Naive thymus-derived CD4-positive, alpha-beta T cell (primary cell): ENCODE data around the gene HABP4. TPM values are rescaled to one million over a fixed set of nuclear protein-coding genes. Genes with fewer than 3 reads are reported as not detected.

Experiments used
- polyA plus RNA-seq, 2 donors: library from polyadenylated mRNA; unstranded; fragments of 300-500 nt; fragmentation: Illumina TruSeq; gene quantifications; one replicate each; pipeline ENCODE4 v1.2.3, GENCODE V29; 2021
- total RNA-seq, 6 experiments: library from RNA in 5 of 6; stranded (reverse) in 5 of 6; gene quantifications; 1 replicate in 5 of 6; 2 replicates in 1 of 6; pipeline ENCODE4 v1.2.3 and lab custom pipeline; 2021 to 2026

Gene HABP4
- total and polyA plus RNA-seq, 7 experiments from 2014 or later, result 6.6 to 40.3 (median 23.9) TPM

Other genes with a start within 250 kb of the HABP4 start
- 1 to 10 TPM in 2 of 5 experiments, under 1 TPM in 1, not detected in 2; 0.34 to 2.6 (median 1.8) TPM for gene HSD17B3, start 148.0 kb upstream of the HABP4 start, total RNA-seq
- gene HSD17B3, start 148.0 kb upstream of the HABP4 start, polyA plus RNA-seq, result not detected
- 10 to 100 TPM in 4 of 5 experiments, 1 to 10 TPM in 1; 9.7 to 20.2 (median 19.1) TPM for gene SLC35D2, start 66.5 kb upstream of the HABP4 start, total RNA-seq
- gene SLC35D2, start 66.5 kb upstream of the HABP4 start, polyA plus RNA-seq, result 1 to 10 TPM; 6.1 to 7.0 TPM
- 10 to 100 TPM in 1 of 5 experiments, 1 to 10 TPM in 4; 3.8 to 22.9 (median 5.5) TPM for gene ZNF367, start 31.8 kb upstream of the HABP4 start, total RNA-seq
- 1 to 10 TPM in 1 of 2 donors, under 1 TPM in 1; 0.71 to 1.7 TPM for gene ZNF367, start 31.8 kb upstream of the HABP4 start, polyA plus RNA-seq
- gene CDC14B, start 169.7 kb downstream of the HABP4 start, total RNA-seq, result 10 to 100 TPM in 2 of 5 experiments, 1 to 10 TPM in 2, under 1 TPM in 1; 0.41 to 16.5 (median 9.4) TPM
- 10 to 100 TPM in 1 of 2 donors, 1 to 10 TPM in 1; 9.3 to 11.0 TPM for gene CDC14B, start 169.7 kb downstream of the HABP4 start, polyA plus RNA-seq
- 10 to 100 TPM in 2 of 5 experiments, 1 to 10 TPM in 3; 4.8 to 20.9 (median 7.3) TPM for gene PRXL2C, start 205.1 kb downstream of the HABP4 start, total RNA-seq
- 1 to 10 TPM; 3.4 to 4.8 TPM for gene PRXL2C, start 205.1 kb downstream of the HABP4 start, polyA plus RNA-seq